Chondrocyte (in vitro differentiated cells): ENCODE results near the gene TAF4B. TPM values are rescaled to one million over a fixed set of nuclear protein-coding genes. Genes with fewer than 3 reads are reported as not detected.

Source experiments
- DNase-seq: peaks from one replicate; pipeline ENCODE4 v3.0.0; 2021; ENCODE audit warnings: mixed read lengths, low spot score
- H3K27ac Mint-ChIP-seq: one replicate; pipeline ENCODE4 v1.8.0; 2021; ENCODE audit warnings: mild to moderate bottlenecking, moderate library complexity, mixed read lengths; ENCODE audit not compliant: unreplicated experiment
- H3K27me3 Mint-ChIP-seq: 2 replicates; pipeline ENCODE4 v1.8.0; 2021; ENCODE audit warnings: low read depth, mixed read lengths
- H3K36me3 Mint-ChIP-seq: 2 replicates; pipeline ENCODE4 v1.8.0; 2021; ENCODE audit warnings: low read depth, mixed read lengths
- H3K4me1 Mint-ChIP-seq: 2 replicates; pipeline ENCODE4 v1.8.0; 2021; ENCODE audit warnings: low read depth, mild to moderate bottlenecking, mixed read lengths
- H3K4me3 Mint-ChIP-seq: one replicate; pipeline ENCODE4 v1.8.0; 2021; ENCODE audit warnings: mild to moderate bottlenecking, moderate library complexity, mixed read lengths; ENCODE audit not compliant: unreplicated experiment
- H3K9me3 Mint-ChIP-seq: 2 replicates; pipeline ENCODE4 v1.8.0; 2021; ENCODE audit warnings: low read depth, mixed read lengths
- CTCF ChIP-seq: fragments of 200-600 bp; sonication (generic); IDR thresholded peaks from 2 replicates; pipeline ENCODE4 v1.5.0; 2021; ENCODE audit warnings: antibody characterized with exemption, mild to moderate bottlenecking, moderate library complexity
- total RNA-seq: library from RNA; stranded (reverse); gene quantifications from 3 replicates; pipeline ENCODE4 v1.2.1, GENCODE V29; 2021

The TAF4B gene
- total RNA-seq, 1 donor from 2014 or later: 2.2 TPM

- no peak for DNase-seq
- no peak overlapping the region for H3K27ac Mint-ChIP-seq
- H3K4me1 Mint-ChIP-seq: no peaks in the 10 kb centered on the region
- TF ChIP-seq CTCF: no peak
- peaks cover 9% of the 10 kb centered on the region for H3K9me3 Mint-ChIP-seq
- no peaks in the 10 kb centered on the region for H3K27me3 Mint-ChIP-seq
- H3K36me3 Mint-ChIP-seq: peaks cover 15% of the 10 kb centered on the region
- no peak overlapping the region for H3K4me3 Mint-ChIP-seq
These were observed 59.8 kb downstream of the TAF4B start for GRCh38 chr18:26286008-26286407.

- H3K36me3 Mint-ChIP-seq: peaks cover 17% of the 10 kb centered on the region
- DNase-seq: no peak
- H3K27ac Mint-ChIP-seq: no peak overlapping the region
- no peaks in the 10 kb centered on the region for H3K27me3 Mint-ChIP-seq
- TF ChIP-seq CTCF: no peak
- H3K9me3 Mint-ChIP-seq: peaks cover 7% of the 10 kb centered on the region
- no peaks in the 10 kb centered on the region for H3K4me1 Mint-ChIP-seq
- no peak overlapping the region for H3K4me3 Mint-ChIP-seq
These were observed 61.4 kb downstream of the TAF4B start for GRCh38 chr18:26287644-26288043.

- H3K27ac Mint-ChIP-seq: no peak overlapping the region
- H3K4me3 Mint-ChIP-seq: no peak overlapping the region
- no peak for DNase-seq
- H3K4me1 Mint-ChIP-seq: no peaks in the 10 kb centered on the region
- H3K9me3 Mint-ChIP-seq: no peaks in the 10 kb centered on the region
- H3K36me3 Mint-ChIP-seq: peaks cover 8% of the 10 kb centered on the region
- no peak for TF ChIP-seq CTCF
- H3K27me3 Mint-ChIP-seq: no peaks in the 10 kb centered on the region
These were observed 64.1 kb downstream of the TAF4B start for GRCh38 chr18:26290385-26290784.

GRCh38 chr18:26293982-26294381, 67.7 kb downstream of the TAF4B start:
- no peaks in the 10 kb centered on the region for H3K9me3 Mint-ChIP-seq
- no peak overlapping the region for H3K27ac Mint-ChIP-seq
- no peak for TF ChIP-seq CTCF
- DNase-seq: no peak
- H3K4me1 Mint-ChIP-seq: peaks cover 15% of the 10 kb centered on the region
- no peaks in the 10 kb centered on the region for H3K27me3 Mint-ChIP-seq
- H3K4me3 Mint-ChIP-seq: no peak overlapping the region
- H3K36me3 Mint-ChIP-seq: peaks cover 2% of the 10 kb centered on the region

GRCh38 chr18:26298107-26298506, 71.9 kb downstream of the TAF4B start:
- H3K27me3 Mint-ChIP-seq: no peaks in the 10 kb centered on the region
- H3K27ac Mint-ChIP-seq: no peak overlapping the region
- H3K36me3 Mint-ChIP-seq: no peaks in the 10 kb centered on the region
- no peaks in the 10 kb centered on the region for H3K9me3 Mint-ChIP-seq
- no peak for DNase-seq
- no peak for TF ChIP-seq CTCF
- peaks cover 18% of the 10 kb centered on the region for H3K4me1 Mint-ChIP-seq
- H3K4me3 Mint-ChIP-seq: no peak overlapping the region
